Heart right ventricle (tissue), 16 donors: ENCODE data around the gene BSND. TPM values are rescaled to one million over a fixed set of nuclear protein-coding genes. Genes with fewer than 3 reads are reported as not detected.

Experiments used
- ATAC-seq, 8 donors: fragments of 200-7000 bp; cut with Tn5 transposase; one replicate each; pipeline ENCODE4 v1.9.1; 2020; ENCODE audit warnings: mild to moderate bottlenecking in 8 of 8, moderate library complexity in 8 of 8, moderate number of reproducible peaks in 1 of 8
- DNase-seq, 2 donors: peaks; one replicate each; pipeline ENCODE4 v3.0.0-alpha.2; 2020
- H3K27ac ChIP-seq, 10 donors: fragments of 200-600 bp; sonication (generic) in 2 of 10; one replicate each; pipeline versions ENCODE4 v1.5.0 to v1.8.0; 2020 to 2022; ENCODE audit warnings: mild to moderate bottlenecking in 3 of 10
- H3K27me3 ChIP-seq, 7 donors: fragments of 200-600 bp; one replicate each; pipeline ENCODE4 v1.8.0; 2021 to 2022; ENCODE audit warnings: mild to moderate bottlenecking in 2 of 7
- H3K36me3 ChIP-seq, 9 donors: fragments of 200-600 bp; sonication (generic) in 1 of 9; one replicate each; pipeline versions ENCODE4 v1.5.0 to v1.8.0; 2020 to 2022; ENCODE audit warnings: mild to moderate bottlenecking in 2 of 9
- H3K4me1 ChIP-seq, 9 donors: fragments of 200-600 bp; sonication (generic) in 1 of 9; one replicate each; pipeline versions ENCODE4 v1.5.0 to v1.8.0; 2020 to 2022; ENCODE audit warnings: mild to moderate bottlenecking in 4 of 9
- H3K4me3 ChIP-seq, 10 donors: fragments of 200-600 bp; sonication (generic) in 2 of 10; one replicate each; pipeline versions ENCODE4 v1.5.0 to v1.8.0; 2020 to 2022; ENCODE audit warnings: mild to moderate bottlenecking in 7 of 10, moderate library complexity in 2 of 10
- H3K9me3 ChIP-seq, 11 donors: fragments of 200-600 bp in 10 of 11; sonication (generic) in 2 of 11; one replicate each; pipeline versions ENCODE4 v1.5.0 to v1.8.0; 2013 to 2022; ENCODE audit warnings: mild to moderate bottlenecking in 2 of 11, control low read depth in 1 of 11, moderate library complexity in 1 of 11
- WGBS, 2 donors: extraction: QIAGEN DNeasy Blood & Tissue Kit; methylation state at CpG; one replicate each; pipeline ENCODE4 v1.1.7; 2013; ENCODE audit warnings: inconsistent platforms in 1 of 2; 5-methylcytosine and 5-hydroxymethylcytosine counted together
- intact Hi-C, 10 donors: fragments of 100-400 bp; cut with DNase I; formaldehyde crosslinking; loops; one replicate each; pipeline versions ENCODE4 v1.11.1 to v1.14.2; 2022
- polyA plus RNA-seq, 2 donors: library from polyadenylated mRNA; stranded (reverse); fragments of 200-250 nt; gene quantifications; one replicate each; pipeline ENCODE4 v1.2.3, GENCODE V29; 2013
- total RNA-seq, 10 donors: library from RNA; stranded (reverse); fragmentation: NEBNext Ultra II Directional in 3 of 10; extraction: Animal tissue kit (Norgen Biotek cat#: 25700) in 3 of 10; gene quantifications; one replicate each; pipeline versions ENCODE4 v1.2.1 to v1.2.4, GENCODE V29; 2021 to 2023
- TF ChIP-seq, protein P1 (sequence below), 9 donors: fragments of 200-600 bp; sonication (generic) in 2 of 9; IDR thresholded peaks; one replicate each; pipeline versions ENCODE4 v1.5.0 to v1.8.0; 2021 to 2022; ENCODE audit warnings: antibody characterized with exemption in 9 of 9, mild to moderate bottlenecking in 5 of 9, moderate library complexity in 1 of 9
- donor health status: Arrhythmogenic right ventricular cardiomyopathy.
- donor health status: ischemic (EF 13 %, LVEDD 7.1; RV severe dilation, severe dysfunction).
- donor health status: healthy with polysubstance abuse.
- donor health status: DM: no; HTN: yes; CAD: no.
- donor health status: DM: no; HTN: no; CAD: no.
- donor health status: ischemic (EF 25% LVEDD 6.9; RV normal size, moderate dysfunction).
- donor health status: ischemic (EF 25% LVEDD 5.7; RV mildly dilated, moderate dysfunction).
- donor health status: healthy.
- donor health status: DM: yes; HTN: yes; CAD: no.
- donor health status: Ischemic cardiomyopathy.
- donor health status: ischemic (EF 35%, LVEDD 5.7; RV mildly dilated, moderate dysfunction).
- donor health status: nonischemic (EF 11% LVEDD 7.7; RV severe dilation, severe dysfunction).
- donor health status: DM: yes; HTN: yes; CAD: no.
- donor health status: PGD.
- donor health status: ischemic (EF 29% LVEDD 5.4; RV normal size, mild dysfunction).
- donor health status: nonischemic (EF 23%, LVEDD 6.1; RV moderate dilation, normal function).

Gene BSND
- total and polyA plus RNA-seq, 12 donors: not detected

DNA sequence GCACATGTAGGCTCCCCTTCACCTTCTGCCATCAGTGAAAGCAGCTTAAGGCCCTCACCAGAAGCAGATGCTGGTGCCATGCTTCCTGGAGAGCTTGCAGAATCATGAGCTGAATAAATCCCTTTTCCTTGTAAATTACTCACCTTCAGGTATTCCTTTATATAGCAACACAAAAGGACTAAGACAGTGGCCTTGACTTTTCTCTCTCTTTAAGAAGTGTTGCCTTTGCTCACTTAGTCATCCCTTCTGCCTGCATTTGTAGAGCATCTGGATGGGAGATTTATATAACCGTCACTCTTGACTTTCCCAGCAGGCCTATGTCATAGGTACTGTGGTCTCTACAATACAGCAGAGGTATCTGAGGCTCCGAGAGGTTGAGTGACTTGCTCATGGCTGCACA lies 44.3 kb downstream of the BSND start:
- 92 to 94% methylated on average over 2 of the region's 2 CpGs for WGBS, 2 donors
- ATAC-seq (no peak), DNase-seq (no peak)
- Histone ChIP-seq H3K27me3 (peaks cover 4 to 43% (median 40%) of the 10 kb centered on the region in 7 donors), H3K9me3 (no peaks in the 10 kb centered on the region), H3K27ac (no peak overlapping the region), H3K4me3 (no peak overlapping the region), H3K36me3 (no peaks in the 10 kb centered on the region), H3K4me1 (peaks cover 0 to 14% (median 9%) of the 10 kb centered on the region in 9 donors)
- TF ChIP-seq, protein P1, sequence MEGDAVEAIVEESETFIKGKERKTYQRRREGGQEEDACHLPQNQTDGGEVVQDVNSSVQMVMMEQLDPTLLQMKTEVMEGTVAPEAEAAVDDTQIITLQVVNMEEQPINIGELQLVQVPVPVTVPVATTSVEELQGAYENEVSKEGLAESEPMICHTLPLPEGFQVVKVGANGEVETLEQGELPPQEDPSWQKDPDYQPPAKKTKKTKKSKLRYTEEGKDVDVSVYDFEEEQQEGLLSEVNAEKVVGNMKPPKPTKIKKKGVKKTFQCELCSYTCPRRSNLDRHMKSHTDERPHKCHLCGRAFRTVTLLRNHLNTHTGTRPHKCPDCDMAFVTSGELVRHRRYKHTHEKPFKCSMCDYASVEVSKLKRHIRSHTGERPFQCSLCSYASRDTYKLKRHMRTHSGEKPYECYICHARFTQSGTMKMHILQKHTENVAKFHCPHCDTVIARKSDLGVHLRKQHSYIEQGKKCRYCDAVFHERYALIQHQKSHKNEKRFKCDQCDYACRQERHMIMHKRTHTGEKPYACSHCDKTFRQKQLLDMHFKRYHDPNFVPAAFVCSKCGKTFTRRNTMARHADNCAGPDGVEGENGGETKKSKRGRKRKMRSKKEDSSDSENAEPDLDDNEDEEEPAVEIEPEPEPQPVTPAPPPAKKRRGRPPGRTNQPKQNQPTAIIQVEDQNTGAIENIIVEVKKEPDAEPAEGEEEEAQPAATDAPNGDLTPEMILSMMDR (IDR thresholded peaks at IDR 0.05): no peak
- intact Hi-C loops: no loop called here

DNA sequence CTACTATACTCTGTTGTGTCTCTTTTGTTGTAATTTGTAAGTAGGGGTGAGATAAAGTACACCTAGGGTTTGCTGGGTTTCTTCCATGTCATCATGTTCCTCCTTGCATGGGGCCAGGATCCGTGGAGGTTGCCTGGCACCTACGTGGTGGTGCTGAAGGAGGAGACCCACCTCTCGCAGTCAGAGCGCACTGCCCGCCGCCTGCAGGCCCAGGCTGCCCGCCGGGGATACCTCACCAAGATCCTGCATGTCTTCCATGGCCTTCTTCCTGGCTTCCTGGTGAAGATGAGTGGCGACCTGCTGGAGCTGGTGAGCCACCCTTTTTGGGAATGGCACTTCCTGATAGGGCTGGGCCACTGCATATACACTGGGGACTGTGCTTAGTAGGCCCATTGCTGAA lies 45.0 kb downstream of the BSND start:
- H3K9me3 ChIP-seq: no peaks in the 10 kb centered on the region
- DNase-seq (no peak), ATAC-seq (no peak)
- H3K4me1 ChIP-seq: peaks cover 0 to 14% (median 9%) of the 10 kb centered on the region in 9 donors
- no peaks in the 10 kb centered on the region for H3K36me3 ChIP-seq
- TF ChIP-seq, protein P1 (IDR thresholded peaks at IDR 0.05): no peak
- H3K27ac ChIP-seq: no peak overlapping the region
- intact Hi-C loops: no loop called here
- no peak overlapping the region for H3K4me3 ChIP-seq
- 96% methylated on average over 9 of the region's 9 CpGs for WGBS, 2 donors
- H3K27me3 ChIP-seq: peaks cover 4 to 36% (median 33%) of the 10 kb centered on the region in 7 donors

DNA sequence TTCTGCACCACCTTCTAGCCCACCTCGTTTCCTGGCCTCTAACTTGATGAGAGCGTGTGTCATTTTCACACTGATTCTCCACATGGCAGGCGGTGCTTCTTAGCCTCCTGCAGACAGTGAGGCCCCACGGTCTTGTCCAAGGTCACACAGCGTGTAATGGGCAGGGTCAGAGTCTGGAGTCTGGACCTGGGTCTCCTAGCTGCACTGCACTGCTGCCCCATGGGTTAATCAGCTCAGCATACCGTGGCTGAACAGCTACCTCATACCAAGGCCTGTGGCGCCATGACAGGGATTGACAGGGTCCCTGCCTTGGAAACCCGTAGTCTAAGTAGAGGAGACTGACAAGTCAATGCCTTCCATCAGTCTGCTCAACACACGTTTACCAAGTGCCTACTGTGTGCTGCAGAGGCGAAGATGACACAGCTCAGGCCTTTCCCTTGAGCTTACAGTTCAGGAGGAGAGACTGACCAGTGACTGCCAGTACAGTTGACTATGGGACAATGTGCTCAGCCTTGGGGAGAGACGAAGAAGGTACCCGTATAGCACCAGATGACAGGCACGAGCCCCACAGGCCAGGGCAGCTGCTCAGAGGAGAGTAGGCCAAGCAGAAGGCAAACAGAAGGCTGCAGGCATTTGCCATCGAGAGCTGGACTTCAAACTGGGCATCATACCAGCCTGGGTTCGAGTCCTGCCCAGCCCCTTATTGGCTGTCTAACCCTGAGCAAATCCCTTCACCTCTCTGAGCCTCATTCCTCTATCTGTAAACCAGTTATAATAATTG lies 46.1 kb downstream of the BSND start:
- Histone ChIP-seq H3K4me1 (peaks cover 0 to 14% (median 6%) of the 10 kb centered on the region in 9 donors), H3K9me3 (no peaks in the 10 kb centered on the region), H3K27me3 (peaks cover 2 to 25% (median 22%) of the 10 kb centered on the region in 7 donors), H3K36me3 (no peaks in the 10 kb centered on the region), H3K4me3 (no peak overlapping the region), H3K27ac (no peak overlapping the region)
- no peak for DNase-seq
- TF ChIP-seq, protein P1 (IDR thresholded peaks at IDR 0.05): no peak
- no peak for ATAC-seq
- WGBS, 2 donors: 88% methylated on average over 15 of the region's 15 CpGs
- intact Hi-C loops: no loop called here

DNA sequence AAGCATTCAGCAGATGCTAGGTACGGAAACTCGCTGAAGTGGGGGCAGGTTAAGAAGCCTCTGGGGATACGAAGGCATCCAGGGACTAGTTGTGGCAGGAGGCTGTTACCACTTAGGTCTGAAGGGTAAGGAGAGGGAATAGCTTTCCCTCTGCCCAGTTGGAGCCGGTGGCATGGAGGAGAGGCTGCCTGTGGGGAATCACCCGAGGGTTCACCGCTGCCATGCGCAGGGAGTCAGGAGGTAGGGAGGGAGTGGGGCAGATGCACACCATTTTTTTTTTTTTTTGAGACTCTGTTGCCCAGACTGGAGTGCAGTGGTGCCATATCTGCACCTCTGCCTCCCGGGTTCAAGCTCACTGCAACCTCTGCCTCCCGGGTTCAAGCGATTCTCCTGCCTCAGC lies 46.7 kb downstream of the BSND start:
- WGBS, 2 donors: 95 to 97% methylated on average over 10 of the region's 10 CpGs
- ATAC-seq: no peak
- no peaks in the 10 kb centered on the region for H3K9me3 ChIP-seq
- H3K36me3 ChIP-seq: no peaks in the 10 kb centered on the region
- intact Hi-C loops: no loop called here
- peaks cover 0 to 19% (median 16%) of the 10 kb centered on the region in 7 donors for H3K27me3 ChIP-seq
- no peak for DNase-seq
- no peak overlapping the region for H3K4me3 ChIP-seq
- TF ChIP-seq, protein P1 (IDR thresholded peaks at IDR 0.05): no peak
- H3K27ac ChIP-seq: no peak overlapping the region
- H3K4me1 ChIP-seq: peaks cover 0 to 15% (median 6%) of the 10 kb centered on the region in 9 donors
